C4-2B (cell line): ENCODE data around the gene ATAD3B.
"Not testable (repeated sequence)": the region's sequence is repeated elsewhere in the genome, so short reads cannot be mapped to it uniquely, and the experiment has no call there.

Experiments
- CTCF ChIP-seq: fragments of 450-650 bp; conservative IDR thresholded peaks from 2 replicates; pipeline ENCODE4 v1.5.1; 2017; ENCODE audit warnings: mild to moderate bottlenecking
- ZFX ChIP-seq: fragments of 450-650 bp; IDR thresholded peaks from 2 replicates; pipeline ENCODE4 v1.6.1; 2017

- TF ChIP-seq CTCF, ZFX: not testable (repeated sequence)
These were observed 54.9 kb downstream of the ATAD3B start for GRCh38 chr1:1526476-1526875.
